Muscle layer of colon (tissue), 2 donors: ENCODE measurements around the gene EIF2AK2.

ENCODE experiments used
- H3K27ac ChIP-seq: one replicate; pipeline ENCODE4 v1.7.0; 2013; ENCODE audit warnings: low read depth, mild to moderate bottlenecking, low read length, moderate library complexity
- H3K27me3 ChIP-seq, 2 donors: one replicate each; pipeline ENCODE4 v1.7.0; 2013; ENCODE audit warnings: low read length in 2 of 2, mild to moderate bottlenecking in 2 of 2; ENCODE audit not compliant: insufficient read depth in 2 of 2, control insufficient read depth in 1 of 2
- H3K36me3 ChIP-seq: one replicate; pipeline ENCODE4 v1.7.0; 2013; ENCODE audit warnings: mild to moderate bottlenecking, low read length; ENCODE audit not compliant: insufficient read depth
- H3K4me1 ChIP-seq: one replicate; pipeline ENCODE4 v1.7.0; 2013; ENCODE audit warnings: mild to moderate bottlenecking, low read length; ENCODE audit not compliant: insufficient read depth
- H3K4me3 ChIP-seq, 2 donors: one replicate each; pipeline ENCODE4 v1.7.0; 2013; ENCODE audit warnings: low read length in 2 of 2, low read depth in 1 of 2, mild to moderate bottlenecking in 1 of 2, moderate library complexity in 1 of 2
- H3K9ac ChIP-seq: one replicate; pipeline ENCODE4 v1.7.0; 2013; ENCODE audit warnings: low read length
- H3K9me3 ChIP-seq: one replicate; pipeline ENCODE4 v1.7.0; 2013; ENCODE audit warnings: mild to moderate bottlenecking, low read length
- donor health status: abdominal sarcoma.
- donor health status: Adenocarcinoma of cecum.

EIF2AK2 gene

DNA sequence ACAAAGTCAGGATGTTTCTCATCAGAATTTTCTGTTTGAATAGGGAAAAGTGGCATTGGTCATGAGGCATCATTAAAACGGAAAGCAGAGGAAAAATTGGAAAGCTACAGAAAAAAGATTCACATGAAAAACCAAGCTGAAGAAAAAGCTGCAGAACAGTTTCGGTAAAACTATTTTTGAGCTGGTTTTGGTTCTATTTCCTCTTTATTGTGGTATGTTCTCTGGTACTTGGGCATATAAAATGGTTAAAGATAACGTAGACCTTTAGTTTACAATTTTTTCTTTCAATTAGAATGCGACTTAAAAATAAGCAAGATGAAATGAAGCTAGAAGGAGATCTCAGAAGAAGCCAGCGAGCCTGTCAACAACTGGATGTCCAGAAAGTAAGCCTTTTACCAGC lies 64.9 kb downstream of the EIF2AK2 start:
- no peak overlapping the region for H3K9ac ChIP-seq
- no peaks in the 10 kb centered on the region for H3K27me3 ChIP-seq
- H3K4me3 ChIP-seq = no peak overlapping the region
- H3K4me1 ChIP-seq = no peaks in the 10 kb centered on the region
- no peak overlapping the region for H3K27ac ChIP-seq
- H3K36me3 ChIP-seq = peaks cover 32% of the 10 kb centered on the region
- no peaks in the 10 kb centered on the region for H3K9me3 ChIP-seq

DNA sequence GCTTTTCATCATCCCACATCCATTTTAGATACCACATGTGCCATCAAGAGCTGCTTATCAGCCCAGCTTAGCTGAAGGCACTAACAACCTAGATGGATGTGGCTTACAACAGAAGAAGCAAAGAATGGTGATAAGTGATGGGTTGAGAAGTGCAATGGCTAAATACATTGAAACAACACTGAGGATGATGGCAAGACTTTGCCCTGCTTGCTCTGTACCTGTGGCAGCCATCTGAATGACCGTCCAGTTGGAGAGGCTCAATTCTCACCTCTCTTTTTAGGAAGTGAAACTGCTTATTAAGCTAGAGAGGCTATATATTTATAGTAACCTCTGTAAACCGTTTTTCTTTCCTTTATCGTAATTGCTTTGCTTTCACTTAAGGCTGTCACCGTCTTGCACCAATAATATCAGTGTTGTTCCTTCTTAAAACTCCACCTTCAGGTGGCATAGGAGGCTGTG lies 66.7 kb downstream of the EIF2AK2 start:
- H3K4me1 ChIP-seq = peaks cover 10% of the 10 kb centered on the region
- no peak overlapping the region for H3K27ac ChIP-seq
- no peak overlapping the region for H3K9ac ChIP-seq
- no peaks in the 10 kb centered on the region for H3K27me3 ChIP-seq
- no peaks in the 10 kb centered on the region for H3K9me3 ChIP-seq
- no peak overlapping the region for H3K4me3 ChIP-seq
- H3K36me3 ChIP-seq = peaks cover 25% of the 10 kb centered on the region

DNA sequence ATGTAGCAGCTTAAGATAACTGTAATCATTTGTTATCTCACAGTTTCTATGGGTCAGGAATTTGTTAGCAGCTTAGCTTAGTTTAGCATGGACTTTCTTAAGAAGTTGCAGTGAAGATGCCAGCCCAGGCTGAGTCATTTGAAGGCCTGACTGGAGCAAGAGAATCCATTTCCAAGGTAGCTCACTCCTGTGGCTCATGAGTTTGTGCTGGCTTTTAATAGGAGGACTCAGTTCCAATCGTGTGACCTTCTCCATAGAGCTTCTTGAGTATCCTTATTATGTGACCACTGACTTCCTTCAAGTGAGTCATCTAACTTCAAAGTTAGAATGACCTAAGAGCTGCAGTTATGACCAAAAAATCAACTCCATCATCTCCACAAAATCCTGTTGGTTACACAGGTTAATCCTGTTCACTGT lies 71.0 kb downstream of the EIF2AK2 start:
- Histone ChIP-seq H3K9ac (no peak overlapping the region), H3K27ac (no peak overlapping the region), H3K4me1 (peaks cover 23% of the 10 kb centered on the region), H3K27me3 (no peaks in the 10 kb centered on the region), H3K36me3 (peaks cover 17% of the 10 kb centered on the region), H3K4me3 (no peak overlapping the region), H3K9me3 (no peaks in the 10 kb centered on the region)

DNA sequence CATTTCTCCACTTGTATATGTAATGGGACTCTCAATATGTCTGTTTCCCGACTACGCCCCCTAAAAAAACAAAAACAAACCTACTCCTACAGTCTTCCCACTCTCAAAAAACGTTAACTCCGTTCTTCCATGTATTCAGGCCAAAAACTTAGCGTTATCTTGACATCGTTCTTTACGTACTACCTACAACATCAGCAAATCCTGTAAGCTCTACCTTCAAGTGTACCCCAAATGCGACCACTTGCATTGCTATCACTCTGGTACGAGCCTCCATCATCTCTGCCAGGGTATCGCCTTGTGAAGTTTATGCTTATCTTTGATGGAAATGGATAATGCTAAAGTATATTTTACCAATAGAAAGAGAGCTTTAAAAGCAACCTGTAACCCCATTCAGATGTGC lies 72.0 kb downstream of the EIF2AK2 start:
- Histone ChIP-seq H3K9ac (peak overlapping the region; percentile 68), H3K4me1 (peaks cover 30% of the 10 kb centered on the region), H3K9me3 (no peaks in the 10 kb centered on the region), H3K27ac (peak overlapping the region; percentile 64), H3K36me3 (peaks cover 12% of the 10 kb centered on the region), H3K4me3 (peak overlapping the region; percentile 39 to 84), H3K27me3 (no peaks in the 10 kb centered on the region)

DNA sequence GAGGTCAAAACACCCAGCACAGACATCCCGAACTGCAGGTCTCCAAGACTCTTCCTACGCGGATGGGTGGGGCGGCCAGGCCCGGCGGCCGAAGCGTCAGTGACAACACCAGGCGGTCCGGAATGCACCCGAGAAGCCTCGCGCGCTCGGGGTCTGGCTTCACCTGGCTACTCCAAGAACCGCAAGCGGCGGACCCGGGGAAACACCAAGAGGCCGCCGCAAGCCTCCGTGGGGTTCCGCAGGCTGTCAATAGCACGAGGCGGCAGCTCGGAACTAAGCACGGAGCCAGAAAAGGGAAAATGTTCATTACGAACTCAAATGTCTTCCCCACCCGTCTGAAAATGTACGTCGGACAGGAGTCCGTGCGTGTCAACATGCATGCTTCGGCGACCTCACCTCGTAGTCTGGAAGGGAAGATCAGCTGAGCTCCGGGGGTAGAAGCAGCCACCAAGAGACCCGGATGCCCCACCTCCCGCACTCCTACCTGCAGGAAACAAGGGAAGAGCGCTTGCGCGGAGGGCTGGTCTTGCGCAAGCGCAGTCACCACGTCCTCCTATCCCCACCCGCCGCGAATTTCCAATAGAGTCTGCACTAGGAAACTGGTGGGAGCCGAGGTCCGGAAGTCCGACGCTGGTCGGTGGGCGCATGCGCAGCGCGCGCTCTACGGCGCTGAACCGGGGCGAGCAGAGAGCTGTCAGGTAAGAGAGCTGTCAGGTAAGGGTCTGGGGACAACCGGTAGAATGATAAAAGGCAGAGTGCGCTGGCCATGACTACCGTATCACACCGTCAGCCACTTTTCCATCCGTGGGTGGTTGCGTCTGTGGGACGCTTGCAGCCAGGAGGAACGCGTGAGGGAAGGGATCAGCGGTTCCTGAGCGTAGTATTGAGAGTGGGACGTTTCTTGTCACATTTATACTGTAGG lies 72.6 kb downstream of the EIF2AK2 start, which contains the start of the genes GPATCH11 and HEATR5B:
TSS of gene GPATCH11 (plus strand) at position 646 of the 922 bp plus-strand sequence. CDS start 3,864 bp downstream, outside the sequence.
TSS of gene HEATR5B (minus strand) at position 500 of the 922 bp plus-strand sequence. CDS start 958 bp downstream, outside the sequence.
- H3K36me3 ChIP-seq = peaks cover 9% of the 10 kb centered on the region
- peak within 1 kb of the TSS; percentile 64 for H3K27ac ChIP-seq
- peak within 1 kb of the TSS; percentile 39 to 84 for H3K4me3 ChIP-seq
- H3K27me3 ChIP-seq = no peaks in the 10 kb centered on the region
- H3K9ac ChIP-seq = peak within 1 kb of the TSS; percentile 68
- no peaks in the 10 kb centered on the region for H3K9me3 ChIP-seq
- peaks cover 35% of the 10 kb centered on the region for H3K4me1 ChIP-seq

DNA sequence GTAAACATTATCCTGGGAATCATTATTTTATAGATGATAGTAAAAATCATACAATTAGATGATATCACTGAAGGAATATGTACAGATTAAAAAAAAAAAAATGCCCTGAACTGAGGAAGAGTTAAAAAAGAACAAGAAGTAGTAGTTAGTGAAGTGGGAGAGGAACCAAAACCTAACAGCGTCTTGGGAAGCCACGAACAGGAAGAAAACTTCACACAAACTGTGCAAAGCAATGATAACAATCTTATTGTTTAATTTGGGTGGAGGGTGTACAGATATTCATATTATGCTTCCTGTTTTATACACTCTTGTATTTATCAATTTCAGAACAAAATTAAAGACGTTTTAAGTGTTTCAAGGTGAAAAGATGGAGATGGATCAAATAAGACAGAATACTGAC lies 76.1 kb downstream of the EIF2AK2 start:
- Histone ChIP-seq H3K27ac (no peak overlapping the region), H3K9me3 (no peaks in the 10 kb centered on the region), H3K27me3 (no peaks in the 10 kb centered on the region), H3K4me3 (no peak overlapping the region), H3K36me3 (peaks cover 9% of the 10 kb centered on the region), H3K4me1 (peaks cover 30% of the 10 kb centered on the region), H3K9ac (no peak overlapping the region)

DNA sequence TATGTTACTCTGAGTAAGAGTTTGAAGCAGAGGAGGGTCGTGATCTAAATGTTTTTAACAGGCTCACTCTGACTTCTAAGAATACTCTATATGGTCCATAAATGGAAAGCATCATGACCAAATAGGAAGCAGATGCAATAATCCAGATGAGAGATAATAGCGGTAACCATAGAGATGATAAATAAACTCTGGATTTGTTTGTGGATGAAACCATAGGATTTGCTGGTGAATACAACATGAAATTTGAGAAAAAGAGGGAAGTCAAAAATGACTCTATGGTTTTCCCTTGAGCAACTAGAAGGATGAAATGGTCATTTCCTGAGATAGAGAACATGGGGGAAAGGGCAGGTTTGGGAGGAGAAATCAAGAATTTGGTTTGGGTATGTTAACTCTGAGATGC lies 76.5 kb downstream of the EIF2AK2 start:
- H3K27ac ChIP-seq = no peak overlapping the region
- H3K4me1 ChIP-seq = peaks cover 27% of the 10 kb centered on the region
- no peak overlapping the region for H3K9ac ChIP-seq
- no peak overlapping the region for H3K4me3 ChIP-seq
- H3K27me3 ChIP-seq = no peaks in the 10 kb centered on the region
- H3K36me3 ChIP-seq = peaks cover 9% of the 10 kb centered on the region
- H3K9me3 ChIP-seq = no peaks in the 10 kb centered on the region

DNA sequence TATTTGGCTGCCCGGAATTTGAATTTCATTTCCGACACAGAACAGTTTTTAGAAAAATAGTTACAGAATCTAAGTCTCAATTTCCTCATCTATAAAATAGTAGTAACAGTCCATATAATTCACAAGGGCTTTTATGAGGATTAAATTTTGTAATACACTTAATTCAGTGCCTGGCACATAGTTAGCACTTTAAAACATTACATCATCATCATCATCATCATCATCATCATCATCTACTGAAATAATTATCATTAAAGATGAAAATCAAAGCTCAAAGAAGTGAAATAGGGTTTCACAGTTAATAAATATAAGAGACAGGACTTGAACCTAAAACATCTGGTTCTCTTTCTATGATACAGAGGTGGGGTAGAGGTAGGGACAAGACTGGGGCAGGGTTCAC lies 85.8 kb downstream of the EIF2AK2 start:
- Histone ChIP-seq H3K9ac (no peak overlapping the region), H3K27ac (no peak overlapping the region), H3K27me3 (no peaks in the 10 kb centered on the region), H3K4me1 (no peaks in the 10 kb centered on the region), H3K9me3 (no peaks in the 10 kb centered on the region), H3K36me3 (peaks cover 24% of the 10 kb centered on the region), H3K4me3 (no peak overlapping the region)

DNA sequence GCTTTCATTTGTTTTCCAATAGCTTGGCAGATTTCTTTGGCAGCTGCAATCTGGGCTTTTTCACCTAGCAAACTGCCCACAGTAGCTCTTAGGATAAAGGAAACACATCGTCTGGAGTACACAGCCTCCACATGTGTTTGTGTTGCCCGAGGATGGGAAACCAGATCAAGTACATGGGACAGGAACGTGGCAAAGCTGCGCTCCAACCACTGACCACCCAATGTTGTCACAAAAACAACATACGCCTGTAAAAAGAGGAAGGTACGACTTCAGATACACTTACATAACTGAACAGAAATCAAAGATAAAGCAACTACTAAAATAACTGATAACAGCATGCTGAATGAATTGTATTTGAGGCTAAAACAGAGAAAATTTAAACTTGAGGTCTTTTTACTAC lies 88.1 kb downstream of the EIF2AK2 start:
- Histone ChIP-seq H3K27me3 (no peaks in the 10 kb centered on the region), H3K4me1 (no peaks in the 10 kb centered on the region), H3K27ac (no peak overlapping the region), H3K9me3 (no peaks in the 10 kb centered on the region), H3K4me3 (no peak overlapping the region), H3K9ac (no peak overlapping the region), H3K36me3 (peaks cover 35% of the 10 kb centered on the region)

DNA sequence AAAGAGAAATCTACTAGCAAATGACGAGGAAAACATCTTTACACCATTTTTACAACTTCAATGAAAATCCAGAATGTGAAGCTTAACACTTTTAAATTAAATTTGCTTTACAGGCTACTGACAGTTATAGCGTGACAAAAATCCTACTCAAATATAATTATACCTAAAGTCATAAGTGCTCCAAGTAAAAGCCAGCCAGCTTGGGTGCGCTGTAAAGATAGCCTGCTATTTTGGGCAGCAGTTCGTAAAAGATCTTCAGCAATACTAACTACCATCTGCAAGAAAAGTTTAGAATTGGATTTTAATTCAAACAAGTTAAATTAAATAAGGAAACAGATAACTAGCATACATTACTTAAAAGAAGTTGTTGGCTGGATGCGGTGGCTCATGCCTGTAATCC lies 95.0 kb downstream of the EIF2AK2 start:
- Histone ChIP-seq H3K9me3 (no peaks in the 10 kb centered on the region), H3K4me3 (no peak overlapping the region), H3K36me3 (peaks cover 39% of the 10 kb centered on the region), H3K4me1 (no peaks in the 10 kb centered on the region), H3K27ac (no peak overlapping the region), H3K9ac (no peak overlapping the region), H3K27me3 (no peaks in the 10 kb centered on the region)

DNA sequence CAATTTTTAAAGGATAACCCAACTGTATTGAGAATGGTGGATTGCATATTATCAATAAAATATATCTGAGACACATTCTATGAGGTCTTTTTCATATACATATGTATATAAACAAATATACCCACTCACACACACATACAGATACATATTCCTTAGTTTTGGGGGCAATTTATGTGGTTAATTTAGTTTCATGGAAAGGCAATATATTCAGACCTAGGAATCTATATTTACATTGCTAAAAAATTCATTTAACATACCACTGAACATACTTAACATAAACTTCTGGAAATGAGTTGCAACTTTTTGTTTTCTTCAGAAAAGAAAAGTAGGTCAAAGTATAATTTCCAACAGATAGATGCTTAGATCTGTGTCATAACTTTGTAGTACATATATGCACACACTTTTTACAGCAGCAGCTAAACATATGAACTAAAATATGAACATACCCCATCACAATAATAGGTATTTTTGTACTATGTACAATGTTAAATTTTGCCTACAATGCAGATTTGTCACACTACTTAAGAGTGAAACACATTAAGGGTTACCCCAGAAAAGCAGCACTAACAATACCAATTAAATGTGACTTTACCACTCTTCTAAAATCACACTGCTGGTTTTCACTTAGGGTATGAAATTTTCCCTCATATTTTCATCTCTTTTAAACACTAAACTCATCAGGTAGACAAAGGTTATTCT lies 95.6 kb downstream of the EIF2AK2 start:
- no peak overlapping the region for H3K4me3 ChIP-seq
- H3K27ac ChIP-seq = no peak overlapping the region
- H3K27me3 ChIP-seq = no peaks in the 10 kb centered on the region
- no peaks in the 10 kb centered on the region for H3K9me3 ChIP-seq
- H3K9ac ChIP-seq = no peak overlapping the region
- H3K36me3 ChIP-seq = peaks cover 44% of the 10 kb centered on the region
- H3K4me1 ChIP-seq = no peaks in the 10 kb centered on the region
